HL-60 (cell line): ENCODE data around the gene ANTXR1.

Experiments used
- POLR2AphosphoS5 ChIP-seq: IDR thresholded peaks from 2 replicates; pipeline ENCODE4 v1.6.1; 2012; ENCODE audit warnings: low read depth
- SPI1 ChIP-seq: IDR thresholded peaks from 2 replicates; pipeline ENCODE4 v1.6.1; 2012; ENCODE audit warnings: low read depth, mild to moderate bottlenecking, borderline replicate concordance
- TF ChIP-seq, protein P1 (sequence below): IDR thresholded peaks from one replicate; pipeline ENCODE4 v1.5.1; 2011; ENCODE audit warnings: low read length, control low read depth, inconsistent platforms; ENCODE audit not compliant: insufficient read depth
- TF ChIP-seq, protein P2 (sequence below): IDR thresholded peaks from 2 replicates; pipeline ENCODE4 v1.6.1; 2012; ENCODE audit warnings: low read depth; ENCODE audit not compliant: insufficient replicate concordance

DNA sequence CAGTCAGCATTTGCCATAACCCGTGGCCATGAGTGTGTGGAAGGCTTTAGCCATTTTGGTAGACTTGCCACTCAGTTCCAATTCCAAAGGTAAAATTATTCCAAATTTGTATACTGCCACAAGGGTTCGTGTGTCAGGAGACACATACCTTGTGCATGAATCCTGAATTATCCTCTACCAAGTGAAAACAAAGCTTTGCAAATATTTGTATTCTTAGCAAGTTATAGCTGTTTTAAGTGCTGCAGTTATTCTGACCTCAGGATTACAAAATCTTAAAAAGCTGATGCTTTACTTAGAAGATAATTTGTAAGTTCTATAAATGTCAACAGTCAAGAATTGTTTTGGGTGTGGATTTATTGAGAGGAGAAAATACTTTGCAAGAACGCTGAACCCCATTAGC is 100.6 kb downstream of the ANTXR1 start:
- TF ChIP-seq, protein P1, sequence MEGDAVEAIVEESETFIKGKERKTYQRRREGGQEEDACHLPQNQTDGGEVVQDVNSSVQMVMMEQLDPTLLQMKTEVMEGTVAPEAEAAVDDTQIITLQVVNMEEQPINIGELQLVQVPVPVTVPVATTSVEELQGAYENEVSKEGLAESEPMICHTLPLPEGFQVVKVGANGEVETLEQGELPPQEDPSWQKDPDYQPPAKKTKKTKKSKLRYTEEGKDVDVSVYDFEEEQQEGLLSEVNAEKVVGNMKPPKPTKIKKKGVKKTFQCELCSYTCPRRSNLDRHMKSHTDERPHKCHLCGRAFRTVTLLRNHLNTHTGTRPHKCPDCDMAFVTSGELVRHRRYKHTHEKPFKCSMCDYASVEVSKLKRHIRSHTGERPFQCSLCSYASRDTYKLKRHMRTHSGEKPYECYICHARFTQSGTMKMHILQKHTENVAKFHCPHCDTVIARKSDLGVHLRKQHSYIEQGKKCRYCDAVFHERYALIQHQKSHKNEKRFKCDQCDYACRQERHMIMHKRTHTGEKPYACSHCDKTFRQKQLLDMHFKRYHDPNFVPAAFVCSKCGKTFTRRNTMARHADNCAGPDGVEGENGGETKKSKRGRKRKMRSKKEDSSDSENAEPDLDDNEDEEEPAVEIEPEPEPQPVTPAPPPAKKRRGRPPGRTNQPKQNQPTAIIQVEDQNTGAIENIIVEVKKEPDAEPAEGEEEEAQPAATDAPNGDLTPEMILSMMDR: no peak
- no peak for TF ChIP-seq POLR2AphosphoS5
- no peak for TF ChIP-seq SPI1
- TF ChIP-seq, protein P2, sequence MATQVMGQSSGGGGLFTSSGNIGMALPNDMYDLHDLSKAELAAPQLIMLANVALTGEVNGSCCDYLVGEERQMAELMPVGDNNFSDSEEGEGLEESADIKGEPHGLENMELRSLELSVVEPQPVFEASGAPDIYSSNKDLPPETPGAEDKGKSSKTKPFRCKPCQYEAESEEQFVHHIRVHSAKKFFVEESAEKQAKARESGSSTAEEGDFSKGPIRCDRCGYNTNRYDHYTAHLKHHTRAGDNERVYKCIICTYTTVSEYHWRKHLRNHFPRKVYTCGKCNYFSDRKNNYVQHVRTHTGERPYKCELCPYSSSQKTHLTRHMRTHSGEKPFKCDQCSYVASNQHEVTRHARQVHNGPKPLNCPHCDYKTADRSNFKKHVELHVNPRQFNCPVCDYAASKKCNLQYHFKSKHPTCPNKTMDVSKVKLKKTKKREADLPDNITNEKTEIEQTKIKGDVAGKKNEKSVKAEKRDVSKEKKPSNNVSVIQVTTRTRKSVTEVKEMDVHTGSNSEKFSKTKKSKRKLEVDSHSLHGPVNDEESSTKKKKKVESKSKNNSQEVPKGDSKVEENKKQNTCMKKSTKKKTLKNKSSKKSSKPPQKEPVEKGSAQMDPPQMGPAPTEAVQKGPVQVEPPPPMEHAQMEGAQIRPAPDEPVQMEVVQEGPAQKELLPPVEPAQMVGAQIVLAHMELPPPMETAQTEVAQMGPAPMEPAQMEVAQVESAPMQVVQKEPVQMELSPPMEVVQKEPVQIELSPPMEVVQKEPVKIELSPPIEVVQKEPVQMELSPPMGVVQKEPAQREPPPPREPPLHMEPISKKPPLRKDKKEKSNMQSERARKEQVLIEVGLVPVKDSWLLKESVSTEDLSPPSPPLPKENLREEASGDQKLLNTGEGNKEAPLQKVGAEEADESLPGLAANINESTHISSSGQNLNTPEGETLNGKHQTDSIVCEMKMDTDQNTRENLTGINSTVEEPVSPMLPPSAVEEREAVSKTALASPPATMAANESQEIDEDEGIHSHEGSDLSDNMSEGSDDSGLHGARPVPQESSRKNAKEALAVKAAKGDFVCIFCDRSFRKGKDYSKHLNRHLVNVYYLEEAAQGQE: no peak
